HG02840 (cell line): Measurements from ENCODE around the gene NRAP.

Experiments
- ATAC-seq: cut with Tn5 transposase; IDR thresholded peaks from one replicate; pipeline ENCODE4 v1.9.1; 2021; ENCODE audit warnings: mild to moderate bottlenecking, moderate library complexity, moderate number of reproducible peaks; ENCODE audit not compliant: unreplicated experiment, low FRiP score

The NRAP gene

GRCh38 chr10:113663908-113664307, at the start of gene NRAP:
TSS of gene NRAP (minus strand) at chr10:113664041. CDS start at chr10:113663882, 159 bp downstream.
- ATAC-seq = no peak

- ATAC-seq = no peak
Measured at GRCh38 chr10:113713640-113713982, 49.8 kb upstream of the NRAP start.

GRCh38 chr10:113712755-113713639, 49.2 kb upstream of the NRAP start:
- ATAC-seq = no peak

- ATAC-seq = no peak
Measured at GRCh38 chr10:113712024-113712423, 48.2 kb upstream of the NRAP start.

GRCh38 chr10:113711142-113711541, 47.3 kb upstream of the NRAP start:
- no peak for ATAC-seq

GRCh38 chr10:113709221-113709838, 45.5 kb upstream of the NRAP start:
- ATAC-seq = no peak

GRCh38 chr10:113708640-113709039, 44.8 kb upstream of the NRAP start:
- no peak for ATAC-seq

- no peak for ATAC-seq
Measured at GRCh38 chr10:113706623-113707022, 42.8 kb upstream of the NRAP start.

GRCh38 chr10:113705344-113705652, 41.5 kb upstream of the NRAP start:
- no peak for ATAC-seq

- ATAC-seq = no peak
Measured at GRCh38 chr10:113704637-113705343, 40.9 kb upstream of the NRAP start.

- ATAC-seq = no peak
Measured at GRCh38 chr10:113697595-113697994, 33.8 kb upstream of the NRAP start.

- no peak for ATAC-seq
Measured at GRCh38 chr10:113695691-113696090, 31.9 kb upstream of the NRAP start.

- no peak for ATAC-seq
Measured at GRCh38 chr10:113693348-113693747, 29.5 kb upstream of the NRAP start.

- ATAC-seq = no peak
Measured at GRCh38 chr10:113692271-113692670, 28.4 kb upstream of the NRAP start.

GRCh38 chr10:113691381-113691780, 27.5 kb upstream of the NRAP start:
- no peak for ATAC-seq

GRCh38 chr10:113690749-113691148, 26.9 kb upstream of the NRAP start:
- ATAC-seq = no peak

GRCh38 chr10:113689574-113689973, 25.7 kb upstream of the NRAP start:
- no peak for ATAC-seq

GRCh38 chr10:113689057-113689456, 25.2 kb upstream of the NRAP start:
- ATAC-seq = no peak

GRCh38 chr10:113687037-113687436, 23.2 kb upstream of the NRAP start:
- no peak for ATAC-seq

GRCh38 chr10:113686028-113686427, 22.2 kb upstream of the NRAP start:
- ATAC-seq = no peak

- no peak for ATAC-seq
Measured at GRCh38 chr10:113683300-113683699, 19.5 kb upstream of the NRAP start.
